ENCODE data around the gene GRAMD4.
A peak's percentile ranks its signal among the peaks of the same experiment; 100 is the strongest.
"Not testable (repeated sequence)": the region's sequence is repeated elsewhere in the genome, so short reads cannot be mapped to it uniquely, and the experiment has no call there.

Gene GRAMD4

DNA sequence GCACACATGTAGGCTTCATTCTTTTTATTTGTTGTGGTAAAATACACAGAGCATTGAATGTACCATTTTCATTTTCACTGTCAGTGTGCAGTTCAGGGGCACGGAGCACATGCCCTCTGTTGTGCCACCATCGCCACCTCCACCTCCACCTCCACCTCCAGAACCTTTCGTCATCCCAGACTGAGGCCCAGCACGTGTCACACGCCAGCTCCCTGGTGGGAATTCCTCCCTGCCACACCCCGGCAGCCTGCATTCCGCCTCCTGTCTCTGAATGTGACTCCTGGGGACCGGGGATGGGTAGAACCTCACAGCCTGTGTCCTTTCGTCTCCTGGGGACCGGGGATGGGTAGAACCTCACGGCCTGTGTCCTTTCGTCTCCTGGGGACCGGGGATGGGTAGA, 10.9 kb downstream of the GRAMD4 start:
- no peak overlapping the region for H3K4me3 ChIP-seq (ENCODE audit: low read length)
- no peak for TF ChIP-seq CTCF (conservative IDR thresholded peaks at IDR 0.05; ENCODE audit: low read depth, low read length)
- DNase-seq (ENCODE audit: low read depth), result no peak

DNA sequence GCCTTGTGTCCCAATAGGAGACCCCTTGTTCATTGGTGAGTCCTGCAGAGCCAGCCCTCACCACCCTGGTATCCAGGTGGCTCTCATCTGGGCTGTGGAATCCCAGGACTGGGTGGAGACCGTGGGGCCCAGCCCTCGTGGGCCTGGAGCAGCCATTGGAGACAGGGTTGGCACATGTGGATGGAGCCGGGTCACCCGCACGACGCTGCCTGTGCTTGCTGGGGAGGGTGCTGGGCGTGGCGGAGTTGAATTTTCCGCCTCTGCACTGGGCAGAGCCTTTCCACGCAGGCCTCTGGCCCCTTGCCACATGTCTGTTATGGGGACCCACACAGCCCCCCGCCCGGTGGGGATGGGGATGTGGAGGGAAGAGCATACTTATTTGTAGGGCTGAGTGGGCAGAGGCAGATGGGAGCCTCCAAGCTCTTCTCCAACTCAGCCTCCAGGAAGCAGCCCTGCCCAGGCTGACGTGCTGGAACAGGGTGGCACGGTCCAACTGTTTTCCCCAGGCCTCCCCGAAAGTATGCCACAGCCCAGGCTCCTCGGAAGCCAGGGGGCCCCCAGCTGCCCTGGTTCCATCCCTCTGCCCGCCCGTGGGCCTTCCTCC, 12.6 kb downstream of the GRAMD4 start:
- no peak for DNase-seq (ENCODE audit: low read depth)
- no peak for TF ChIP-seq CTCF (conservative IDR thresholded peaks at IDR 0.05; ENCODE audit: low read depth, low read length)
- H3K4me3 ChIP-seq (ENCODE audit: low read length), result no peak overlapping the region

- no peak for TF ChIP-seq CTCF (conservative IDR thresholded peaks at IDR 0.05; ENCODE audit: low read depth, low read length)
- no peak for DNase-seq (ENCODE audit: low read depth)
- no peak overlapping the region for H3K4me3 ChIP-seq (ENCODE audit: low read length)
These were observed 13.2 kb downstream of the GRAMD4 start for GRCh38 chr22:46633334-46633890.

DNA sequence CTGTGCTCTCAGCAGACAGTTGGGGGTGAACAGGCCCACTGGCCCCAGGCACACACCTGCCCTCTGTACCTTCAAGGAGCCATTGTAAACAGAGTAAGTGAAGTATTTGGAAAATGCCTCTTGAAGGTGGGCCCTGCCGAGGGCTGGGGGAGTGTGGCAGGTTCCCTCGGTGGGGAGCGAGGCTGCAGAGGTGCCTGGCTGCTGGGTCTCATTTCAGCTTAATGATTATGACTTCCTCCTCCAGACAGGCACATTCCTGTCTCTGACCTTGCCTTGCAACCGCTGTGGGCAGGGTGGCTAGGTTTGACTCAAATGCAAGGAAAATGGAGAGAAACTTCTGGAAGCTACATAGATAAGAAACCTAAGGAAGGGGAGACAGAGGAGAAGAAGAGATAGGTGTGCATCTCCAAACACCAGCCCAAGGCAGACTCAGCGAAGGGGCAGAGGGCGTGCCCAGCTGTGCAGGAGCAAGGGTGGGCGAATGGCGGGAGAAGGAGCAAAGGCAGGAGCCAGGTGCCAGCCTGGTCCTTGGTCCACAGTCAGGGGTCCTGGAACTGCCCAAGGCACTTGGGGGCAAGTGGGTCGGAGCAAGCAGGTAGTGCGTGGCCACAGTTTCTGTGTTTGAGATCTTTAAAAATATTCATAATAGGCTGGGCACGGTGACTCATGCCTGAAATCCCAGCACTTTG, 14.0 kb downstream of the GRAMD4 start:
- no peak for TF ChIP-seq CTCF (conservative IDR thresholded peaks at IDR 0.05; ENCODE audit: low read depth, low read length)
- DNase-seq (ENCODE audit: low read depth), result no peak
- H3K4me3 ChIP-seq (ENCODE audit: low read length), result no peak overlapping the region

DNA sequence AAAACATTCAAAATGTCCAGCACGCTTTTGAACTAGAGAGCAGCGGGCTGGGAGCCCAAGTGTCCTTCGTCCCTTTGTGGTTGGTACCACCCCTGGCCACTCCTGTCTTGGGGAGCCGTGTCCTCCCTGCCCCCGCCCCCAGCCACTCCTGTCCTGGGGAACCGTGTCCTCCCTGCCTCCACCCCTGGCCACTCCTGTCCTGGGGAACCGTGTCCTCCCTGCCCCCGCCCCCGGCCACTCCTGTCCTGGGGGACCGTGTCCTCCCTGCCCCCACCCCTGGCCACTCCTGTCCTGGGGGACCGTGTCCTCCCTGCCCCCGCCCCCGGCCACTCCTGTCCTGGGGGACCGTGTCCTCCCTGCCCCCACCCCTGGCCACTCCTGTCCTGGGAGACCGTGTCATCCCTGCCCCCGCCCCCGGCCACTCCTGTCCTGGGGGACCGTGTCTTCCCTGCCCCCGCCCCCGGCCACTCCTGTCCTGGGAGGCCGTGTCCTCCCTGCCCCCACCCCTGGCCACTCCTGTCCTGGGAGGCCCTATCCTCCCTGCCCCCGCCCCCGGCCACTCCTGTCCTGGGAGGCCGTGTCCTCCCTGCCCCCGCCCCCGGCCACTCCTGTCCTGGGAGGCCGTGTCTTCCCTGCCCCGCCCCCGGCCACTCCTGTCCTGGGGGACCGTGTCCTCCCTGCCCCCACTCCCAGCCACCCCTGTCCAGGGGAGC, 14.9 kb downstream of the GRAMD4 start:
- DNase-seq (ENCODE audit: low read depth); H3K4me3 ChIP-seq (ENCODE audit: low read length): not testable (repeated sequence)

GRCh38 chr22:46635756-46636155, 15.6 kb downstream of the GRAMD4 start:
- no peak for DNase-seq (ENCODE audit: low read depth)
- TF ChIP-seq CTCF (conservative IDR thresholded peaks at IDR 0.05; ENCODE audit: low read depth, low read length), result peak; percentile 19
- H3K4me3 ChIP-seq (ENCODE audit: low read length), result no peak overlapping the region

- H3K4me3 ChIP-seq (ENCODE audit: low read length), result no peak overlapping the region
- TF ChIP-seq CTCF (conservative IDR thresholded peaks at IDR 0.05; ENCODE audit: low read depth, low read length), result no peak
- DNase-seq (ENCODE audit: low read depth), result no peak
These were observed 16.2 kb downstream of the GRAMD4 start for GRCh38 chr22:46636221-46637002.

Data from retinal pigment epithelial cell (primary cell).